ENCODE measurements around the gene SPI1.
A peak's percentile ranks its signal among the peaks of the same experiment; 100 is the strongest.

Gene SPI1

DNA sequence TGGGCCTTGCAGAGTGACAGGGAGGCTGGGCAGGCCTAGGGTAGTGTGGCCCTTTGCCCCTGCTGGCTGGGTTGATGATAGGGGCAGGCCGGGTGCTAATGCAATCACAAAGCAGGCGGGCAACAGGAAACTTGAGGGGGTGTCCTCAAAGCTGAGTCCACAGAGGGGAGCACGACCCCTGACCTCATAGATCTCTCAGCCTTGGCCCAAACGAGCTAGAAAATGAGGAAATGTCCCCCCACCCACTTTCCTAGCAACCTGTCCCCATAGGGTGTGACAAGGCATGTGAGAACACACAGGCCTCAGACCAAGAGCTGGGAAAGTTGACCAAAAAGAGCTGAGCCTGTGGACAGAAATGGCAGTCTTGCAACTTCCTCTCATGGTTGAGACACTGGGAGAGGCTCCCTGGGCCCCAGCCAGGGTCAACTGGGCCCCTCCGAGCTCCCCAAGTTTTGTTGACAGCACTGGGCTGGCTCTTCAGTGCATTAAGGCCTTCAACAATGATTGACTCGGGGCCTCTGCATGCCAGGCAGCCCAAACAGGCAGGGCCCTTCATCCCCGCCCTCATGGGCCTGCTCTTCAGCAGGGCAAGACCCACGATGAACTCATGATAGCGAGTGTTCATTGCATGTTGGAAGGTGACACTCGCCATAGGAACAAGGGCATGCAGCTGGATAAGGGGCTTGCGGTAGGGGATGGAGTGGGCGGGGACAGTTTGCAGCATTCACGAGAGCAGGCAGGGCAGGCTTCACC lies 9.8 kb upstream of the SPI1 start:
- DNase-seq = no peak

DNA sequence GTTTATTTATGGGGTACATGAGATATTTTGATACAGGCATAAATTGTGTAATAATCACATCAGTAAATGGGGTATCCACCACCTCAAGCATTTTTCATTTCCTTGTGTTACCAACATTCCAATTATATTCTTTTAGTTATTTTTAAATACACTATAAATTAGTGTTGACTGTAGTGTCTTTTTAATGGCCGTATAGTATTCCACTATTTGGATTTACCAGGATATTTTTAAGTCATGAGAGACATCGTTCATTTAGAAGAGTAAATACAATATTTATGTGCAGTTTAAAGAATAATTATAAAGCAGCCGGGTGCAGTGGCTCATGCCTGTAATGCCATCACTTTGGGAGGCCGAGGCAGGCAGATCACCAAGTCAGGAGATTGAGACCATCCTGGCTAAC lies 6.2 kb upstream of the SPI1 start:
- DNase-seq = no peak

DNA sequence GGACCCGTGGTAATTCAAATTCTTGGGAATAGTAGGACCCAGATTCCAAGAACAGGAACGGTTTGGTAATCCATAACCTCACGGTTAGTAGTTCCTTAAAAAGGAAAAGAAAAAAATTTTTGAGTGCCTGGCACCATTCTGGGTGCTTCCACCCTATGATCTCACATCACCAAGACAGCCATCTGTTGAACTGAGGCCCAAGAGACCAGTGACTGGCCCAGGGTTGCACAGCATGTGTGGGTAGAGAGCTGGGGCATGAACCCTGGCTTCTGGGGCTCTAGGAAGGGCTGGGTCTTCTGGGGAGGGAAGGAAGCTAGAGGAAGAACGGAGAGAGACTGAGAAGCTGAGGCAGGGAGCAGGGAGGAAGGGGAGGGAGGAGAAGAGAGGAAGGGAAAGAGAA lies 4.7 kb upstream of the SPI1 start:
- no peak for DNase-seq

DNA sequence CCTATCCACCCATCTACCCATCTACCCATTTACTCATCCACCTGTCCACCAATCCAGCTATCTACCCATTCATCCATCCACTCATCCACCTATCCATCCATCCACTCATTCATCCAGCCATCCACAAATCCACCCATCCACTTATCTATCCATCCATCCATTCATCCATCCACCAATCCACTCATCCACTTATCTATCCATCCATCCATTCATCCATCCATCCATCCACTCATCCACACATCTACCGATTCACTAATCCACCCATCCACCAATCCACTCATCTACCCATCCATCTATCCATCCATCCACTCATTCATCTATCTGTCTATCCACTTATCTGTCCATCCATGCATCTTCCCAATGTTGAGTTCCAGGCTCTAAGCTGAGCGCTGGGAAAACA lies 1.7 kb upstream of the SPI1 start:
- DNase-seq = no peak

DNA sequence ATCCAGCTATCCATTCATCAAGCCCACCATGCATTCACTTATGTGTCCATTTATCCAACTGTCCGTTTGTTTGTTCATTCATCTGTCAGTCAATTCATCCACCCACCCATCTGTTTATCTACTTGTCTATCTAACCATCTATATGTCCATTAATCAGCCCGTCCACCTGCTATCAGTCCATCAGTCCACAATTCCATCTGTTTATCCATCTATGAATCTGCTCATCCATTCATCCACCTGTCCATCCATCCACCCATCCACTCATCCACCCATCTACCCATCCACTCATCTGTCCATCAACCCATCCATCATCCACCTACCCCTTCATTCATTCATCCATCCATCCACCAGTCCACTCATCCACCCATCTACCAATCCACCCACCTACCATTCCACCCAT lies 970 bp upstream of the SPI1 start:
- DNase-seq = no peak

DNA sequence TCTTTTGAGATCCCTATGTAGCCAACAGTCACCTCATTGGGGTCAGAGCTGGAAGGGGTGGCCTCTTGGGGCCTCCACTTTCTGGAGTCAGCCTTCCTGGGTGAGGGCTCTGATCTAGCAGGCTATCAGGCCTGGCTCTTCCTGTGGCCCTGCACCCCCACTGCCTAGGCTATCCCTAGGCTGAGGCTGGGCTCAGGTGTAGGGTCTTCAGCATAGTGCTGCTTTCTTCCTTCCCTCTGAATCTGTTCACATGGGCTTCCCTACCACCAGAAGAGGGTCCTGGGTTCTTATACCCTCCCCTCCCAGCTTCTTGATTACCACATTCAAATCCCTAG lies 456 bp upstream of the SPI1 start:
- DNase-seq = no peak

DNA sequence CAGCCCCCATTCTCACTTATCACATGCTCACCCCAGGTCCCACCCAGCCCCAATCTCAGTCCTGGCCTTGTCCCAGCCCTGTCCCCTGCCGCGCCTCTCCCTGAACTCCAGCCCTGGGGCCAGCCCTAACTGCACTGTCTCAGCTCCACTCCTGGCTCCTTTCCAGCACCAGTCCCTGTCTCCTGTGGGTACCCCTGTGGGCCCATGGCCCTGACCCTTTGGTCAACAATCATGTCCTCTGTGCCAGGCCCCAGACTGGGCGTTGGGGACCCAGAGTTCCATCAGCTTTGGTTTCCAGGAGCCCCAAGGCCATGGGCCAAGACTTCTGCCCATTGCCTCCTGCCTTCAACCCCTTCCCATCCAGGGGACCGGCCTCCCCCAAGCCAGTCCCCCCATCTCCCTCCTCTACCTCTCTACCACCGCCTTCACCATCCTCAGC lies 757 bp downstream of the SPI1 start:
- DNase-seq = no peak

DNA sequence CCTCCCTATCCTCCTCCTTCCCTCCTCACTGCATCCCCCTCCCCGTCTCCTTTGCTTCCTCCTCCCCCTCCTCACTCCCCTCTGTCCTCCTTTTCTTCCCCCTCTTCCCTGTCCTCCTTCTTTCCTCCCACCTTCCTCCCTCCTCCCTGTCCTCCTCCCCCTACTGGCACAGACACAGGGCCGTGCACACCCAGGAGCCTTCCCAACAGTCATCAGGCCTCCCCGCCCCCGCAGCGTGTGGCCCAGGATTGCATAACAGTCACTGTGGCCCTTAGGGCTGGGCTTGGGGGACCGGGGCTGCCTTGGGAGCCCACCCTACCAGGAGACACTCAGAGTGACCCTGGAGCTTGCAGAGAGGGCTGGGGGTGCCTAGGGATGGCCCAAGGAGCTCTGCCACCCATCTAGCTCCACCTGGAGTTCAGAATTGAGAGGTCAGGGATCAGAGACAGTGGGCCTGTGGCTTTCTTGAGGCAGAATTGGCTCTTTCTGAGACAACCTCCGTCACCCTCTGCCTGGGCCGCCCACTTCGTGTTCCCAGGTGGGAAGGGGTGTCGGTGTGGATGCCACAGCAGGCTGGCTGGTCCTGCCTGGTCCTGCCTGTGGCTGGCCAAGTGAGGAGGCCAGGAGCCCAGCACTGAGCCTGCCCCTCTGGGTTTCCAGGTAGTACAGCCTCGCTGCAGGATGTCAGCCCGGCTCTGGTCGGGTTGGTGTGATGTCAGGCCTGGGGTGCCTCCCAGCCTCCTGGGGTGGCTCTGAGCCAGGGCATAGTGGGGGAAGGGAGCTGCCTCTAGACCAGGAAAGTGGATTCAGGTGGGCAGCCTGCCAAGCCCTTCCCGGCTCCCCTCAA lies 1.6 kb downstream of the SPI1 start:
- DNase-seq = no peak

DNA sequence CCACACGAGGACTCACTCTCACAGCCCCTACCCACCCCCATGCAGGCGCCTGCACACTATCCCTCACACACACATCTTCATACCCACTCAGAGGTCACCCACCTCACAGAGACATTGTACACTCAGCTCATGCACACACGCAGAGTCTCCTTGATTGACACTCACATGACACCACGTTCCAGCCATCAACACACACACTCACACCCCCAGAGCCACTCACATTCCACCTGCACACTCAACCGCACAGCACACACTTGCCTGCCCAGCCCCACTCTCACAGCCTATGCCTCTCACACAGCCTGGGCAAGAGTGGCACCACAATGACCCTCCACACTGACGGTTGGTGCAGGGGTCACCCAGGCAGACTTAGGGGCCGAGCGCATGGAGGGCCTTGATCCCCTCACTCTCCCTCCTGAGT lies 2.2 kb downstream of the SPI1 start:
- no peak for DNase-seq

DNA sequence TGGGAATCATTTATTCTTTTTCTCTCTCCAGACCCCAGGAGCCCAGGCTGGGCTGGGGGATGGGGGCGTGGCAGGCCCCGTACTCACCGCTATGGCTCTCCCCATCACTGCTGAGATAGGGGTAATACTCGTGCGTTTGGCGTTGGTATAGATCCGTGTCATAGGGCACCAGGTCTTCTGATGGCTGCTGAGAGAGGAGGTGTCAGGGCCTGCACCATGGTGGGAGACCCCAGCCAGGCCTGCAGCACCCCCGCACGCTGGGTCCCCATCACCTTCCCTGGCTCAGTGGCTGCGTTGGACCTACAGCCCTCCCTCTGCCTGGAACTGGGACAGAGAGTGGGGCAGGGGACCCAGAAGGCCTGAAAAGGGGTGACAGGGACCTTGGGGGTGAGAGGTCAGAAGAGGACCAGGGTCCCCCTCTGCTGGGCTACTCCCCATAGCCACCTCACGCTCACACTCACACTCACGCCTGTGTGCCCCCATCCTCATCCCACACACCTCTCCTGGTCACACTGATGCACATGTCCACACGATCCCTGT lies 2.7 kb downstream of the SPI1 start:
- DNase-seq = no peak

DNA sequence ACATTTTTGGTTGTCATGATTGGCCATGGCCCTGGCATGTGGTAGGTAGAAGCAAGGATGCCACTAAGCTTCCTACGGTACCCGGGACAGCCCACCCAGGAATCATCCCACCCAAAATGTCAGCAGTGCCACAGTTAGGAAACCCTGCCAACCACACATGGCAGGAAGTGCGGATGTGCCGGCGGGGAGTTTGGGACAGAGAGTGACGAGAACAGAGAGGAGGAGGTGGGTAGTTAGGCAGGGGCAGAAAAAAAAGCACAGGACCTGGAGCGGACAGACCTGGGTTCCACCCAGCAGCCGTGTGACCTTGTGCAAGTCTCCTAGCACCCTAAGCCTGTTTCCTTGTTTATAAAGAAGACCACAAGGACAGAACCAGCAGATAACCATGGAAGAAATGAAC lies 3.3 kb downstream of the SPI1 start:
- no peak for DNase-seq

DNA sequence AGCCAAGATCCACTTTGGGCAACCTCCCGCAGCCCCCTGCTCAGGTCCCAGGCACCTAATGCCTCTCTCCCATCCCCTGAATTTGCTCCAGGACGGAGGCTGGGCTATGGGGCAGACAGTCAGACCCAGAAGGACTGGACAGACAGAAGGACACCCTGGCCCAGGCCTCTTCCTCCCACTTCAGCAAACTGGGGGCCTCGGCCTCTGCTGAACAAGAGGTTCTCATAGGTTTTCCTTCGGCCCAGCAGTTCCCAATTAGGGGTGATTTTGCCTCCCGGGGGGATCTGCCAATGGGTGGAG lies 3.7 kb downstream of the SPI1 start:
- DNase-seq = no peak

DNA sequence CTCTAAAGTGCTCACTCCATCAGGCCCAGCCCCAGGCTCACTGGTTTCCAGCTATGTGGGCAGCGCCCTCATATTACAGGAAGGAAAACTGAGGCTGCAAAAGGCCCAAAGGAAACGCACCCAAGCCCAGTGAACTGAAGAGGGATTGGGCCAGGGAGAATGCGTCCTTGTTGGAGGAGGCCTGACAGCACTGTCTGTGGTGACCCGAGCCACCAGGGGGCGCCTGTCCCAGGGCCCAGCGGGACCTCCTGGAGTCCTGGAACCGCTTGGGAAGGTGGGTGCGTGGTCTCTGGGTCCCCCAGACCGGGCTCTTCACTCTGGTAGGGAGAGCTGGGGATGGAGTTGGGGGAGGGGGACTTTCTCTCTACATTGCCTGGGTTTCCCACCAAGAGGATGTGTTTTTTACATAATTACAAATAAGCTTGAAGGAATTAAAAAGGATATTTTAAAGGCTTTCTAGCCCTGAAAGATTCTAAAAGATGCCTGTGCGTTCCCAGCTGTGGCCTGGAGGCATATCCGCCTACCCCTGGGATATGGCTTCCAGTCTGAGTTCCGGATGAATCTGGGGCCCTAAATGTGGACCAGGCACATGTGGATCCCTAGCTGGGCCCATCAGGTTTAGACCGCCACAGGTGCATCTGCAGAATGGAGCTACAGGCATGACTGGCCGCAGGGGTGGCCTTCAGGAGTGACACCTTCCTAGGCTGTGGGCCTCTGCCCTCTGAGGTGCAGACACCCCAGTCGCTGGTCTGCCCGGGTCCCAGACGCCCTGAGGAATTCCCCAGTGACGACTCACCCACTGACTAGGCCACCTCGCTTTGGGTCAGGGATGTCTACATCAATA lies 4.2 kb downstream of the SPI1 start:
- DNase-seq = peak; percentile 17 to 60

DNA sequence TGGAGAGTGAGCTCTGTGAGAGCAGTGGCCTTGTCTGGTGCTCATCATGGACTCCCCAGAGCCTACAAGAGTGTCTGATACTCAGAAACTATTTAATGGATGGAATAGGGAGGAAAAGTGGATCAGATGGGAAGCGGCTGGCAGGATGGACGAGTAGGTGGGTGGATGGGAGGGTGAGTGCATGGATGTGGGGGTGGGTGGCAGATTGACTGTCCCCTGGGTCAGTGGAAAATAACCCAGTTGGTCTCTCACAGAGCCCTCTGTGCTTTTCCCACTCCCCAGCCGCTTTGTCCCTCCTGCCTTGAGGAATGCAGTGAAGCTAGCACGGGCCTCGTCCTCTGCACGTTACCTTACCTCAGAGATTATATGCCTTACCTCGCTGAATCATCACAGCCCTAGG lies 5.9 kb downstream of the SPI1 start:
- no peak for DNase-seq

DNA sequence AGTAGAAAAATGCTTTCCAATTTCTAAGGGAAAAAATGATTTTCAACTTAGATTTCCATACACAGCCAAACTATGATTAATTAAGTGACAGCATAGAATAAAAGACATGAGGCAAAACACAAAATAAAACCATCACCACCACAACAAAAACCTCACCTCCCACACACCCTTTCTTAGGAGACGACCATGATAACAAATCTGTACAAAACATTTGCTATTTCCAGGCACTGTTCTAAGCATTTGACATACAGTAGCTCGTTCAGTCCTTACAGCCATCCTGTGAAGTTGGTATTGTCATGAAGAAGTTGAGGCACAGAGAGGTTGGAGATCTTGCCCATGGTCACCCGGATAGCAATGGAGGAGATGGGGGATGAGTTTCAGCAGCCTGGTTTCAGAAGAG lies 8.7 kb downstream of the SPI1 start:
- no peak for DNase-seq

DNA sequence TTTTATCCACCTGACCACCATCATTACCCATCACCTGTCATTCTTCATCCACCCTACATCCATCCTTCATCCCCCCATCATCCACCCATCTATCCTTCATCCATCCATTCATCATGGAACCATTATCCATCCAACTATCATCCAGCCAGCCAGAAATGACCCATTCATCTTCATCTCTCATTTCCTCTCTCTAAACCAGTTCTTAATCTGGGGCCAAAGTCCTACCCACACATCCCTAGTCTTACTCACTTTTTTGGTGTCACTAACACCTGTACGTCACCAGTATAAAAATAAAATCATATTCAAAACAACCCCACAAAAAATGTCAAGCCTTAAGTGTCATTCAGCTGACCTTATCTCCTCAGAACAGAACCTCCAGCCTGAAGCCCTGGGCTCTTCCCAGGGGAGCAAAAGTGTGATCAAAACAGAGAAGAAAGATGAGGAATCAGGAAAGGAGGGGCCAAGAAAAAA lies 12.3 kb downstream of the SPI1 start:
- no peak for DNase-seq

DNA sequence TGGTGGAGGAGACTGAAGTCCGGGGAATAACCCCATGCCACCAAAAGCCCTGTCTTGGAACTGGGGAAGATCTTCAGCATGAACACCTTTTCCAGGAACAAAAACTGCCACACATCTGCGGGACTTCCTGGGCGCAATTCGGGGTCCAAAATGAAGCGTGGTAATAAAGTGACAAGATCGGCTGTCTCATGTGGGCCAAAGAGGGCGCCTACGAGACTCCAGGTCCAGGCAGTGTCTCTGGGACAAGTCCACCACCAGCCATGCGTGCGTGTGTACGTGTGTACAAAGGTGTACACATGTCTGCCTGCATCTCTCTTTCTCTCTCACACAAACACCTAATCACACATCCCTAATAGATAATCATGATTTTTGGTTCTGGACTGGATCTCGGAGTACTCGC lies 16.9 kb downstream of the SPI1 start:
- DNase-seq = no peak

DNA sequence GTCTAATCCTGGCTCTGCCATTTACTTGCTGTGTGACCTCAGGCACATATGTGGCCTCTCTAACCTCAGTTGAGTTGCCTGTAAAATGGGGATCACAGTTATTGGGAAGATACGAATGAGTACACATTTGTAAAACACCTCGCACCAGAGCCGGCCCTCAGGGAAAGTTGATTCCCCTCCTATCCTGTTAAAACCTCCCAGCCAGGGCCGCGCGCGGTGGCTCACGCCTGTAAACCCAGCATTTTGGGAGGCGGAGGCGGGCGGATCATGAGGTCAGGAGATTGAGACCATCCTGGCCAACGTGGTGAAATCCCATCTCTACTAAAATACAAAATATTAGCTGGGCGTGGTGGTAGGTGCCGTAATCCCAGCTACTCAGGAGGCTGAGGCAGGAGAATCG lies 18.0 kb downstream of the SPI1 start:
- DNase-seq = no peak

DNA sequence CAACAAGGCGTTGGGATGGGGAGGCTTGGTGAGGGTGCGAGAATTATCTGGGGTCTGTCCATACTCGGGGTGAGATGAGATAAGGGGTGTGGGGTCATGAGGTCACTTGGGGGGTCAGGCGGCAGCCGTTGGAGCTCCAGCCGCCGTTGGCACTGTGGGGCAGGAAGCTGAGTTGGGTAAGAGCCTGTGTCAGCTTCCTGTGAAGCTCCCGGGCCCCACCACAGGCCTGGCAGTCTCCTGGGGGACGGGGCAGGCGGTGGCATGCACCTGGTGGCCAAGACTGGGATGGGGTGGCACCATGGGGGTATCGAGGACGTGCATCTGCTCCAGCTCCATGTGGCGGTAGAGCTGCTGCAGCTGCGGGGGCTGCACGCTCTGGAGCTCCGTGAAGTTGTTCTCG lies 18.8 kb downstream of the SPI1 start:
- no peak for DNase-seq

DNA sequence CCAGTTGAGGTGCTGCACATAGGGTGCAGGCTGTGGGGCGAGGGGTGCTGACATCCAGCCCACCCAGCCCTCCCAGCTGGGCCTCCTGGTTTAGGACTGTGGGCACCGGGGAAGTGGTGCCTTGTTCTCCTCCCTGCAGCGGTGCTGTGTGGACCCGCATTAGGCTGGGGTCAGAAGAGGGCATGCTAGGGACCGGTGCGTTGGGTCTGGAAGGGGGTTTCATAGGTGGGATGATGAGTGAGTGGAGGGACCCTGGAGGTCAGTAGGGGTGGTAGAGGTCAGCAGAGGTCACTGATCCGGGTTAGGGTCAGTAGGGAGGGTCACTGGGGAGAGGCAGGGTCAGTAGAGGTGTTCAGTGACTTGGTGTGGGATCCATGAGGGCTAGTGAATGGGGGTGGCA lies 19.2 kb downstream of the SPI1 start:
- no peak for DNase-seq

DNA sequence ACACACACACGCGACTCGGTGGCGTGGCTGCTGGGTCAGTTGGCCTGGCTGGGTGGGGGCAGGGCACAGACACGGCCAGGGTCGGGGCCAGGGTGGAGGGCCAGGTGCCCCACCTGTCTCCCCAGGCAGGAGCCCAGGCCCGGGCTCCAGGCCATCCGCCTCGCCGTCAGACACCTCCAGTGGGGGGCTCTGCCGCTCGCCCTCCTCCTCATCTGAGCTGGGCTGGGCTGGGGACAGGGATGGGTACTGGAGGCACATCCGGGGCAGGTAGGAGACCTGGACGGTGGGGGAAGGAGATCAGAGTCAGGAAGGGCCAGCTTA lies 19.7 kb downstream of the SPI1 start:
- DNase-seq = no peak

DNA sequence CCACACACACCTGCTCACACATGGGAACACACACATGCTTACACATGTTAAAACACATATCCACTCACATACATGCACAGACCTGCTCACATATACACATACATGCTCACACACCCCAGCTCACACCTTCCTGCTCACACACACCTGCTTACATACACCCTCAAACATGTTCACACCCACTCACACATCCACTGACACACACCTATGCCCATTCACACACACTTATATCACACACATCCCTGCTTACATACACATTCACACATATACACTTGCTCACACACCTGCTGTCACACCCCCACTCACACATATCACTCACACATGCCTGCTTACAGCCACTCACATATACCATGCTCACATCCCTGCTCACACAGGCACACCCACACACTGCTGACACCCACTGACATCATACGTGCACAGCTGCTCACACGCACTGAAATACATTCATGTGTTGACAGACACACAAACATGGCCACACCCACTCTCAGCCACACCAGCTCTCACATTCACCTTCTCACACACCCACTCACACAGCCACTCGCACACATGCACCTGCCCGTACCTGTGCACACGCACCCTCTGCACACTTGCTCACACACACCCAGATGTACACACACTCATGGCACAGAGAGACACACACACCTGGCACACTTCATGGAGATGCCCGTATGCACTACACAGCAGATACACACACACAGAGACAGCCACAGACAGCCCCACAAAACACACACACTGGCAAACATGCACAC lies 20.2 kb downstream of the SPI1 start:
- no peak for DNase-seq

DNA sequence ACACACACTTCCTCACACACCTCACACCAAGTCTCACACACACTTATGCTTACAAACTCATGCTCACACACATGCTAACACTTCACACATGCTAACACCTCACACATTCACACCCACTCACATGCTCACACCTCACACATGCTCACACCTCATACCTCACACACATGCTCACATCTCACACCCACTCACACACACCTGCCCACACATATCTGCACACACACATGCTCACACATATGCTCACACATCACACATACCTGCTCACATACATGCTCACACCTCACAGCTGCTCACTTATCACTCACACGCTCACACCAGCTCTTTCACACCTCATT lies 21.4 kb downstream of the SPI1 start:
- no peak for DNase-seq

All from hippocampal formation (tissue), 2 donors.